ENCODE results near the gene RPP21.

The RPP21 gene

GRCh38 chr6:30350524-30350923 lies 5.6 kb downstream of the RPP21 start:
- Histone ChIP-seq H3K27me3 (ENCODE audit: insufficient read depth, low read length, poor library complexity) (peaks cover 5% of the 10 kb centered on the region), H3K4me3 (ENCODE audit: low read depth in 1 of 2, low read length in 2 of 2) (no peak overlapping the region)
- ATAC-seq (ENCODE audit: insufficient read depth, low read depth) = no peak

GRCh38 chr6:30352550-30352949 lies 7.6 kb downstream of the RPP21 start:
- no peaks in the 10 kb centered on the region for H4K20me1 ChIP-seq (ENCODE audit: insufficient read depth, low read length)
- no peak overlapping the region for H3K4me3 ChIP-seq (ENCODE audit: low read depth in 1 of 2, low read length in 2 of 2)
- 0 out of 2 replicates have a peak, but pooled peaks cover 2% of the 10 kb centered on the region for H3K36me3 ChIP-seq (ENCODE audit: insufficient read depth, low read length)
- no peaks in the 10 kb centered on the region for H3K79me2 ChIP-seq (ENCODE audit: insufficient read depth, low read length)
- H3K9me3 ChIP-seq (ENCODE audit: insufficient read depth, low read length, severe bottlenecking) = no peaks in the 10 kb centered on the region
- H3K27ac ChIP-seq (ENCODE audit: low read length) = no peak overlapping the region
- H3K4me1 ChIP-seq (ENCODE audit: insufficient read depth, low read length) = no peaks in the 10 kb centered on the region
- no peak overlapping the region for H2AFZ ChIP-seq (ENCODE audit: low read depth, low read length)
- DNase-seq (no peak), ATAC-seq (ENCODE audit: insufficient read depth, low read depth) (no peak)
- H3K4me2 ChIP-seq (ENCODE audit: insufficient read depth, low read length) = no peak overlapping the region
- peaks cover 7% of the 10 kb centered on the region for H3K27me3 ChIP-seq (ENCODE audit: insufficient read depth, low read length, poor library complexity)
- H3K9ac ChIP-seq (ENCODE audit: low read depth, low read length) = no peak overlapping the region
- TF ChIP-seq CTCF (IDR thresholded peaks at IDR 0.05; ENCODE audit: borderline replicate concordance, extremely low read depth, low read length, poor library complexity, severe bottlenecking) = no peak

More at GRCh38 chr6:30350524-30350923, 5.6 kb downstream of the RPP21 start:
- DNase-seq = no peak
- H3K9ac ChIP-seq (ENCODE audit: low read depth, low read length) = no peak overlapping the region
- H2AFZ ChIP-seq (ENCODE audit: low read depth, low read length) = no peak overlapping the region
- no peak overlapping the region for H3K4me2 ChIP-seq (ENCODE audit: insufficient read depth, low read length)
- H3K79me2 ChIP-seq (ENCODE audit: insufficient read depth, low read length) = peaks cover 8% of the 10 kb centered on the region
- no peaks in the 10 kb centered on the region for H3K9me3 ChIP-seq (ENCODE audit: insufficient read depth, low read length, severe bottlenecking)
- no peaks in the 10 kb centered on the region for H4K20me1 ChIP-seq (ENCODE audit: insufficient read depth, low read length)
- H3K4me1 ChIP-seq (ENCODE audit: insufficient read depth, low read length) = peaks cover 9% of the 10 kb centered on the region
- H3K36me3 ChIP-seq (ENCODE audit: insufficient read depth, low read length) = peaks cover 13% of the 10 kb centered on the region
- no peak overlapping the region for H3K27ac ChIP-seq (ENCODE audit: low read length)
- TF ChIP-seq CTCF (IDR thresholded peaks at IDR 0.05; ENCODE audit: borderline replicate concordance, extremely low read depth, low read length, poor library complexity, severe bottlenecking) (no peak), EZH2 (IDR thresholded peaks at IDR 0.05; ENCODE audit: borderline replicate concordance, low read depth, low read length, severe bottlenecking) (no peak)

DNA sequence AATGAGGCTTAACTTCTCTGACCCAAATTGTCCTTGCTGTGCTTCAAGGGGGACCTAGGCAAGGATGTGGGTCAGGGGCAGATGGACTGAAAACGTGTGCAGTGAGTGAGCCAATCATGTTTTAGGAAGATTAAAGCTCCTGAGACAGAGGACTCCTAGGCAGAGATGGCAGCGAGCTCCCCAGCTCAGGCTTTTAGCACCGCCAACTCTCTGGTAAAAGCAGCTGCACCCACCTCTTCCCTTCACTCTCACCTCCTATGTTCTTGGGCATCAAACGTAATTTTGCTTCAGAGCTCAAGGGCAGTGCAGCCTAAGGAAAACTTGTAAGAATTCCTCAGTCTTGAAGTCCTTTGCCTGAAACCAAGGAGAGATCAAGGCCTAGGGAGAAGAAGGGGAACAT lies 10.3 kb downstream of the RPP21 start:
- Histone ChIP-seq H3K27me3 (ENCODE audit: insufficient read depth, low read length, poor library complexity) (peaks cover 21% of the 10 kb centered on the region), H3K4me1 (ENCODE audit: insufficient read depth, low read length) (no peaks in the 10 kb centered on the region), H3K79me2 (ENCODE audit: insufficient read depth, low read length) (no peaks in the 10 kb centered on the region), H4K20me1 (ENCODE audit: insufficient read depth, low read length) (no peaks in the 10 kb centered on the region), H3K4me3 (ENCODE audit: low read depth in 1 of 2, low read length in 2 of 2) (no peak overlapping the region), H3K27ac (ENCODE audit: low read length) (no peak overlapping the region), H2AFZ (ENCODE audit: low read depth, low read length) (no peak overlapping the region), H3K9ac (ENCODE audit: low read depth, low read length) (no peak overlapping the region), H3K4me2 (ENCODE audit: insufficient read depth, low read length) (no peak overlapping the region), H3K9me3 (ENCODE audit: insufficient read depth, low read length, severe bottlenecking) (no peaks in the 10 kb centered on the region), H3K36me3 (ENCODE audit: insufficient read depth, low read length) (no peaks in the 10 kb centered on the region)
- TF ChIP-seq EZH2 (IDR thresholded peaks at IDR 0.05; ENCODE audit: borderline replicate concordance, low read depth, low read length, severe bottlenecking) = no peak
- TF ChIP-seq CTCF (IDR thresholded peaks at IDR 0.05; ENCODE audit: borderline replicate concordance, extremely low read depth, low read length, poor library complexity, severe bottlenecking) = no peak
- ATAC-seq (ENCODE audit: insufficient read depth, low read depth) (no peak), DNase-seq (no peak)

DNA sequence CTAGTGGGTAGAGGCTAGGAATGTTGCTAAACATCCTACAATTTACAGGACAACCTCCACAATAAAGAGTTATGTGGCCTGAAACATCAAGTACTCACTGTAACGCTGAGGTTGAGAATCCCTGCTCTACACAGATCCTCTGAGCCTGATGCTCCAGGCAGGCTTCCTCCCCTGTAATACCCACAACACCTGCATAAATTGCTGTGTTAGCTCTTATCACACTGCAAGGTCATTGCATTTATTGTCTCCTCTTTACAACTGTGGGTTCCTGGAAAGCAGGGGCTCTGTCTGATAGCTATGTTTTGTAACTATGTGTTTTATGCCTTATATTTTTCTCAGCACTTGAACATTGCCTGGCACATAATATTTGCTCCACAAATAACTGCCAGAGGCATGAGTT lies 11.6 kb downstream of the RPP21 start:
- no peak for TF ChIP-seq EZH2 (IDR thresholded peaks at IDR 0.05; ENCODE audit: borderline replicate concordance, low read depth, low read length, severe bottlenecking)
- TF ChIP-seq CTCF (IDR thresholded peaks at IDR 0.05; ENCODE audit: borderline replicate concordance, extremely low read depth, low read length, poor library complexity, severe bottlenecking) = no peak
- H3K36me3 ChIP-seq (ENCODE audit: insufficient read depth, low read length) = no peaks in the 10 kb centered on the region
- H4K20me1 ChIP-seq (ENCODE audit: insufficient read depth, low read length) = no peaks in the 10 kb centered on the region
- no peak for DNase-seq
- H3K27me3 ChIP-seq (ENCODE audit: insufficient read depth, low read length, poor library complexity) = peaks cover 26% of the 10 kb centered on the region
- no peaks in the 10 kb centered on the region for H3K79me2 ChIP-seq (ENCODE audit: insufficient read depth, low read length)
- H3K9ac ChIP-seq (ENCODE audit: low read depth, low read length) = no peak overlapping the region
- no peaks in the 10 kb centered on the region for H3K9me3 ChIP-seq (ENCODE audit: insufficient read depth, low read length, severe bottlenecking)
- H2AFZ ChIP-seq (ENCODE audit: low read depth, low read length) = no peak overlapping the region
- H3K27ac ChIP-seq (ENCODE audit: low read length) = no peak overlapping the region
- H3K4me3 ChIP-seq (ENCODE audit: low read depth in 1 of 2, low read length in 2 of 2) = no peak overlapping the region
- H3K4me2 ChIP-seq (ENCODE audit: insufficient read depth, low read length) = no peak overlapping the region
- H3K4me1 ChIP-seq (ENCODE audit: insufficient read depth, low read length) = no peaks in the 10 kb centered on the region
- ATAC-seq (ENCODE audit: insufficient read depth, low read depth) = no peak

Measured in DND-41 (cell line).